Activated CD4-positive, CD25-positive, alpha-beta regulatory T cell (primary cell): ENCODE results near the gene CD7.

Experiments
- DNase-seq, 4 experiments: peaks; one replicate each; lab custom pipeline; 2025; lab: John Stamatoyannopoulos, UW

The CD7 gene

GRCh38 chr17:82328141-82328993, 11.0 kb upstream of the CD7 start:
- DNase-seq, result no peak

GRCh38 chr17:82327757-82328140, 10.3 kb upstream of the CD7 start:
- DNase-seq, result no peak

GRCh38 chr17:82327289-82327688, 9.9 kb upstream of the CD7 start:
- no peak for DNase-seq

GRCh38 chr17:82325286-82326180, 8.1 kb upstream of the CD7 start:
- DNase-seq, result no peak

- no peak for DNase-seq
Observed at GRCh38 chr17:82324566-82325285, 7.3 kb upstream of the CD7 start.

GRCh38 chr17:82323514-82324234, 6.3 kb upstream of the CD7 start:
- DNase-seq, result no peak

GRCh38 chr17:82322526-82323453, 5.4 kb upstream of the CD7 start:
- no peak for DNase-seq

- no peak for DNase-seq
Observed at GRCh38 chr17:82321947-82322466, 4.6 kb upstream of the CD7 start.

- DNase-seq, result peak; percentile 47 to 66 (median 54)
Observed at GRCh38 chr17:82320956-82321927, 3.8 kb upstream of the CD7 start.

- no peak for DNase-seq
Observed at GRCh38 chr17:82320140-82320840, 2.9 kb upstream of the CD7 start.

GRCh38 chr17:82319619-82320062, 2.2 kb upstream of the CD7 start:
- DNase-seq, result no peak

GRCh38 chr17:82318772-82319606, 1.6 kb upstream of the CD7 start:
- no peak for DNase-seq

- no peak for DNase-seq
Observed at GRCh38 chr17:82318169-82318498, 726 bp upstream of the CD7 start.

GRCh38 chr17:82316651-82317393, 586 bp downstream of the CD7 start:
- DNase-seq, result no peak

GRCh38 chr17:82315703-82316358, 1.6 kb downstream of the CD7 start:
- peak in 1 of 4 experiments; percentile 28 for DNase-seq
